Measurements from ENCODE around the gene FAM228A. TPM values are rescaled to one million over a fixed set of nuclear protein-coding genes. Genes with fewer than 3 reads are reported as not detected.
A peak's percentile ranks its signal among the peaks of the same experiment; 100 is the strongest.

The FAM228A gene
- total and polyA plus RNA-seq, 2 experiments from 2014 or later = 2.1 TPM; not detected in 1

GRCh38 chr2:24169023-24169422, 5.8 kb upstream of the FAM228A start:
- H2AFZ ChIP-seq = no peak overlapping the region
- H3K27ac ChIP-seq = no peak overlapping the region
- no peaks in the 10 kb centered on the region for H3K9me3 ChIP-seq (ENCODE audit: low read depth)
- H3K4me1 ChIP-seq (ENCODE audit: insufficient read depth) = no peaks in the 10 kb centered on the region
- H3K79me2 ChIP-seq (ENCODE audit: insufficient read depth) = no peaks in the 10 kb centered on the region
- DNase-seq = no peak
- TF ChIP-seq EZH2 (IDR thresholded peaks at IDR 0.05; ENCODE audit: insufficient read depth, poor library complexity, severe bottlenecking) (no peak), EZH2phosphoT487 (IDR thresholded peaks at IDR 0.05; ENCODE audit: insufficient read depth, low read depth) (no peak)
- in situ Hi-C loops (cut with MboI) = no loop called here
- H3K36me3 ChIP-seq (ENCODE audit: low read depth) = no peaks in the 10 kb centered on the region
- H3K4me2 ChIP-seq (ENCODE audit: unreplicated experiment) = no peak overlapping the region
- H3K9ac ChIP-seq = no peak overlapping the region
- H3K9me2 ChIP-seq (ENCODE audit: insufficient read depth) = no peaks in the 10 kb centered on the region
- no peaks in the 10 kb centered on the region for H4K20me1 ChIP-seq (ENCODE audit: insufficient read depth)
- H3F3A ChIP-seq (ENCODE audit: insufficient read depth) = peaks cover 4% of the 10 kb centered on the region; the same call in 1 of the 2 replicates
- no peaks in the 10 kb centered on the region for H3K27me3 ChIP-seq (replicated peaks; ENCODE audit: insufficient read depth)
- H3K4me3 ChIP-seq = no peak overlapping the region
- WGBS, 2 experiments (ENCODE audit: low coverage in 1 of 2, low lambda C conversion rate in 2 of 2, missing lambda C conversion rate in 2 of 2) = 95 to 97% methylated on average over 5 of the region's 5 CpGs

GRCh38 chr2:24175631-24176187, 856 bp downstream of the FAM228A start:
- Histone ChIP-seq H3K27me3 (replicated peaks; ENCODE audit: insufficient read depth) (no peaks in the 10 kb centered on the region), H3K9me3 (ENCODE audit: low read depth) (no peaks in the 10 kb centered on the region), H3K9me2 (ENCODE audit: insufficient read depth) (no peaks in the 10 kb centered on the region), H3F3A (ENCODE audit: insufficient read depth) (peaks cover 6% of the 10 kb centered on the region; the same call in 1 of the 2 replicates), H3K4me2 (ENCODE audit: unreplicated experiment) (peak overlapping the region; percentile 88), H3K27ac (no peak overlapping the region), H3K9ac (peak overlapping the region; percentile 63), H2AFZ (peak overlapping the region; percentile 88), H3K4me3 (peak overlapping the region; percentile 73), H4K20me1 (ENCODE audit: insufficient read depth) (no peaks in the 10 kb centered on the region), H3K79me2 (ENCODE audit: insufficient read depth) (no peaks in the 10 kb centered on the region), H3K4me1 (ENCODE audit: insufficient read depth) (no peaks in the 10 kb centered on the region), H3K36me3 (ENCODE audit: low read depth) (no peaks in the 10 kb centered on the region)
- no peak for TF ChIP-seq EZH2 (IDR thresholded peaks at IDR 0.05; ENCODE audit: insufficient read depth, poor library complexity, severe bottlenecking)
- TF ChIP-seq EZH2phosphoT487 (IDR thresholded peaks at IDR 0.05; ENCODE audit: insufficient read depth, low read depth) = no peak
- in situ Hi-C loops (cut with MboI) = no loop called here
- DNase-seq = peak; percentile 55
- WGBS, 2 experiments (ENCODE audit: low coverage in 1 of 2, low lambda C conversion rate in 2 of 2, missing lambda C conversion rate in 2 of 2) = 2 to 3% methylated on average over 15 to 17 of the region's 17 CpGs

DNA sequence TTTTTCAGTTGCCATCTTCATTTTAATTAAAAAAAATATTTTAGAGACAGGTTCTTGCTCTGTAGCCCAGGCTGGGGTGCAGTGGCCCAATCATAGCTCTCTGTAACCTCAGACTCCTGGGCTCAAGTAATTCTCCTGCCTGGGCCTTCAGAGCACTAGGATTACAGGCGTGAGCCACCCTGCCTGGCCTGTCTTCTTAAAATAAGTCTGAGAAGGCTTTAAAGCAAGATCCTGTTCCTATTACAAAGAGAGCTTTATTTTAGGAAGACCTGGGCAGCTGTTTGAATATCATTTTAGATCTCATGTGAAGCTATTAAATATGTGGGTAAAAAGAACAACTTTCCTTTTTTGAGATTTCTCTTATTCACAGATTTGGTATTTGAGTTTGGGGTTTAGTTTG, 1.5 kb downstream of the FAM228A start:
- no peak overlapping the region for H3K4me2 ChIP-seq (ENCODE audit: unreplicated experiment)
- no peaks in the 10 kb centered on the region for H3K9me2 ChIP-seq (ENCODE audit: insufficient read depth)
- no peaks in the 10 kb centered on the region for H3K4me1 ChIP-seq (ENCODE audit: insufficient read depth)
- no peak overlapping the region for H3K9ac ChIP-seq
- no peak overlapping the region for H3K27ac ChIP-seq
- no peak for DNase-seq
- no peaks in the 10 kb centered on the region for H4K20me1 ChIP-seq (ENCODE audit: insufficient read depth)
- no peaks in the 10 kb centered on the region for H3K79me2 ChIP-seq (ENCODE audit: insufficient read depth)
- in situ Hi-C loops (cut with MboI) = no loop called here
- H3K9me3 ChIP-seq (ENCODE audit: low read depth) = no peaks in the 10 kb centered on the region
- peaks cover 6% of the 10 kb centered on the region; the same call in 1 of the 2 replicates for H3F3A ChIP-seq (ENCODE audit: insufficient read depth)
- H3K27me3 ChIP-seq (replicated peaks; ENCODE audit: insufficient read depth) = no peaks in the 10 kb centered on the region
- no peak overlapping the region for H3K4me3 ChIP-seq
- H3K36me3 ChIP-seq (ENCODE audit: low read depth) = no peaks in the 10 kb centered on the region
- TF ChIP-seq EZH2 (IDR thresholded peaks at IDR 0.05; ENCODE audit: insufficient read depth, poor library complexity, severe bottlenecking) (no peak), EZH2phosphoT487 (IDR thresholded peaks at IDR 0.05; ENCODE audit: insufficient read depth, low read depth) (no peak)
- WGBS, 2 experiments (ENCODE audit: low coverage in 1 of 2, low lambda C conversion rate in 2 of 2, missing lambda C conversion rate in 2 of 2) = 58 to 62% methylated on average over 1 of the region's 1 CpG
- H2AFZ ChIP-seq = peak overlapping the region; percentile 88; the same call in 1 of the 2 replicates

GRCh38 chr2:24179683-24180082, 4.8 kb downstream of the FAM228A start:
- Histone ChIP-seq H3K27me3 (replicated peaks; ENCODE audit: insufficient read depth) (no peaks in the 10 kb centered on the region), H3K9me3 (ENCODE audit: low read depth) (no peaks in the 10 kb centered on the region), H3K4me2 (ENCODE audit: unreplicated experiment) (no peak overlapping the region), H2AFZ (no peak overlapping the region), H3K27ac (no peak overlapping the region), H3K4me3 (no peak overlapping the region), H3K79me2 (ENCODE audit: insufficient read depth) (no peaks in the 10 kb centered on the region), H3K9me2 (ENCODE audit: insufficient read depth) (no peaks in the 10 kb centered on the region), H3F3A (ENCODE audit: insufficient read depth) (no peaks in the 10 kb centered on the region), H3K4me1 (ENCODE audit: insufficient read depth) (no peaks in the 10 kb centered on the region), H3K9ac (no peak overlapping the region), H3K36me3 (ENCODE audit: low read depth) (no peaks in the 10 kb centered on the region), H4K20me1 (ENCODE audit: insufficient read depth) (no peaks in the 10 kb centered on the region)
- in situ Hi-C loops (cut with MboI) = no loop called here
- TF ChIP-seq EZH2phosphoT487 (IDR thresholded peaks at IDR 0.05; ENCODE audit: insufficient read depth, low read depth) (no peak), EZH2 (IDR thresholded peaks at IDR 0.05; ENCODE audit: insufficient read depth, poor library complexity, severe bottlenecking) (no peak)
- no peak for DNase-seq

DNA sequence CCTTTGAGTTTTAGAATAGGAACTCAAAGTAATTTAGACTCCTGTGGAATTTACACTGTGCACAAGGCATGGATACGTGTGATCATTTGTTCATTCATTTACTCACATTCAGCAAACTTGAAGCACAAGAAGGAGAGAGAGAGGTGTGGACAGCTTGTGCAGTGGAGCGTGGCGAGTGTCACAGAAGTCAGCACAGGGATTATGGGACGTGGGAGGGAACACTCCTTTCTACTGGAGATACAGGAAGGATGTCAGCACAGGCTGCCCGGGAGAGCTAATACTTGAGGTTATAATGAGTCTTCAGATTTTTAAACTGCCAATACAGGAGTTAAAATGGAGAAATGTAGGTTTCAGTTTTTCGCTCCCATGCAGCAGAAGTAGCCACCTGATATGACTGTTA, 7.0 kb downstream of the FAM228A start:
- in situ Hi-C loops (cut with MboI) = no loop called here

More for the DNA sequence above, 7.0 kb downstream of the FAM228A start:
- TF ChIP-seq EZH2 (IDR thresholded peaks at IDR 0.05; ENCODE audit: insufficient read depth, poor library complexity, severe bottlenecking) (no peak), EZH2phosphoT487 (IDR thresholded peaks at IDR 0.05; ENCODE audit: insufficient read depth, low read depth) (no peak)
- H3K79me2 ChIP-seq (ENCODE audit: insufficient read depth) = no peaks in the 10 kb centered on the region
- no peak overlapping the region for H3K4me2 ChIP-seq (ENCODE audit: unreplicated experiment)
- no peaks in the 10 kb centered on the region for H3K27me3 ChIP-seq (replicated peaks; ENCODE audit: insufficient read depth)
- no peaks in the 10 kb centered on the region for H3K4me1 ChIP-seq (ENCODE audit: insufficient read depth)
- 75 to 79% methylated on average over 6 of the region's 6 CpGs for WGBS, 2 experiments (ENCODE audit: low coverage in 1 of 2, low lambda C conversion rate in 2 of 2, missing lambda C conversion rate in 2 of 2)
- H3K36me3 ChIP-seq (ENCODE audit: low read depth) = no peaks in the 10 kb centered on the region
- no peaks in the 10 kb centered on the region for H4K20me1 ChIP-seq (ENCODE audit: insufficient read depth)
- H3K27ac ChIP-seq = no peak overlapping the region
- no peaks in the 10 kb centered on the region for H3K9me2 ChIP-seq (ENCODE audit: insufficient read depth)
- H3K9me3 ChIP-seq (ENCODE audit: low read depth) = no peaks in the 10 kb centered on the region
- no peak overlapping the region for H2AFZ ChIP-seq
- H3K4me3 ChIP-seq = no peak overlapping the region
- H3F3A ChIP-seq (ENCODE audit: insufficient read depth) = no peaks in the 10 kb centered on the region
- no peak for DNase-seq
- no peak overlapping the region for H3K9ac ChIP-seq
